B cell (primary cell): Measurements from ENCODE around the gene BNIP3. TPM values are rescaled to one million over a fixed set of nuclear protein-coding genes. Genes with fewer than 3 reads are reported as not detected.
"Not testable (repeated sequence)": the region's sequence is repeated elsewhere in the genome, so short reads cannot be mapped to it uniquely, and the experiment has no call there.

Source experiments
- ATAC-seq: fragments of 200-7000 bp; cut with Tn5 transposase; one replicate; pipeline ENCODE4 v1.10.0; 2021; ENCODE audit warnings: low read depth, mild to moderate bottlenecking, moderate number of reproducible peaks, moderate library complexity
- CTCF ChIA-PET: fragments of 350-600 bp; sonication (Branson Sonifier 250); formaldehyde crosslinking; loops from one replicate; lab custom pipeline; 2021; ENCODE audit warnings: antibody characterized with exemption, inconsistent platforms; lab: Charles Lee
- POLR2A ChIA-PET: fragments of 350-600 bp; sonication (Branson Sonifier 250); formaldehyde crosslinking; loops from one replicate; lab custom pipeline; 2021; ENCODE audit warnings: antibody characterized with exemption; lab: Charles Lee
- DNase-seq: peaks from one replicate; pipeline ENCODE4 v3.0.0; 2013
- H2AFZ ChIP-seq: 2 replicates; pipeline ENCODE4 v1.6.1; 2012; ENCODE audit warnings: mild to moderate bottlenecking, low read depth, low read length; ENCODE audit not compliant: insufficient read depth, poor library complexity, severe bottlenecking
- H3K27ac ChIP-seq, 2 donors: 1 replicate in 1 of 2; 2 replicates in 1 of 2; pipeline ENCODE4 v1.5.1; 2012 to 2013; ENCODE audit warnings: low read length in 2 of 2, mild to moderate bottlenecking in 2 of 2, moderate library complexity in 1 of 2
- H3K27me3 ChIP-seq, 4 experiments: fragments of 200-600 bp in 1 of 4; sonication (generic) in 1 of 4; replicated peaks in 1 of 4; 1 replicate in 2 of 4; 2 replicates in 2 of 4; pipeline versions ENCODE4 v1.6.1 to v1.7.0; 2013 to 2016; ENCODE audit warnings: low read length in 3 of 4, mild to moderate bottlenecking in 2 of 4, mixed read lengths in 1 of 4, moderate library complexity in 1 of 4; ENCODE audit not compliant: insufficient read depth in 4 of 4, control insufficient read depth in 3 of 4; ENCODE audit errors: control extremely low read depth in 1 of 4
- H3K36me3 ChIP-seq, 2 experiments: replicated peaks in 1 of 2; 1 replicate in 1 of 2; 2 replicates in 1 of 2; pipeline versions ENCODE4 v1.6.1 to v1.7.1; 2013; ENCODE audit warnings: low read length in 1 of 2; ENCODE audit not compliant: insufficient read depth in 2 of 2, control insufficient read depth in 1 of 2; ENCODE audit errors: control extremely low read depth in 1 of 2, extremely low read depth in 1 of 2
- H3K4me1 ChIP-seq, 2 donors: fragments of 200-600 bp in 1 of 2; sonication (generic) in 1 of 2; 1 replicate in 1 of 2; 2 replicates in 1 of 2; pipeline versions ENCODE4 v1.5.1 to v1.6.1; 2013 to 2017; ENCODE audit warnings: low read length in 2 of 2; ENCODE audit not compliant: control insufficient read depth in 2 of 2, insufficient read depth in 2 of 2
- H3K4me2 ChIP-seq: replicated peaks from 2 replicates; pipeline ENCODE3; 2012; ENCODE audit warnings: mild to moderate bottlenecking, low read depth, low read length; ENCODE audit not compliant: poor library complexity, severe bottlenecking
- H3K4me3 ChIP-seq, 5 experiments: fragments of 200-600 bp in 1 of 5; sonication (generic) in 1 of 5; 1 replicate in 3 of 5; 2 replicates in 2 of 5; pipeline versions ENCODE4 v1.5.1 to v1.7.0; 2011 to 2016; ENCODE audit warnings: low read length in 4 of 5, mild to moderate bottlenecking in 4 of 5, low read depth in 2 of 5, control low read depth in 1 of 5, moderate library complexity in 1 of 5; ENCODE audit not compliant: insufficient read depth in 1 of 5; ENCODE audit errors: control extremely low read depth in 1 of 5, extremely low read depth in 1 of 5
- H3K79me2 ChIP-seq: fragments of 200-600 bp; sonication (generic); one replicate; pipeline ENCODE4 v1.6.0; 2016; ENCODE audit warnings: low read length; ENCODE audit not compliant: control insufficient read depth, insufficient read depth
- H3K9ac ChIP-seq: fragments of 200-600 bp; sonication (generic); 2 replicates; pipeline ENCODE4 v1.6.1; 2017; ENCODE audit warnings: mild to moderate bottlenecking, low read length, moderate library complexity
- H3K9me3 ChIP-seq, 3 donors: one replicate each; pipeline versions ENCODE4 v1.6.1 to v1.7.1; 2013; ENCODE audit warnings: low read length in 2 of 3; ENCODE audit not compliant: control insufficient read depth in 2 of 3, insufficient read depth in 1 of 3; ENCODE audit errors: control extremely low read depth in 1 of 3
- H4K20me1 ChIP-seq: 2 replicates; pipeline ENCODE4 v1.6.0; 2012; ENCODE audit warnings: mild to moderate bottlenecking, low read length; ENCODE audit not compliant: insufficient read depth, control insufficient read depth, poor library complexity, severe bottlenecking
- H3K27ac Mint-ChIP-seq: one replicate; pipeline ENCODE4 v1.8.0; 2021; ENCODE audit warnings: mixed read lengths
- H3K27me3 Mint-ChIP-seq: one replicate; pipeline ENCODE4 v1.8.0; 2021; ENCODE audit warnings: mixed read lengths
- H3K4me1 Mint-ChIP-seq: one replicate; pipeline ENCODE4 v1.8.0; 2021; ENCODE audit warnings: mixed read lengths
- H3K4me3 Mint-ChIP-seq: one replicate; pipeline ENCODE4 v1.8.0; 2021; ENCODE audit warnings: mixed read lengths
- H3K9me3 Mint-ChIP-seq: one replicate; pipeline ENCODE4 v1.8.0; 2022; ENCODE audit warnings: mixed read lengths; ENCODE audit not compliant: insufficient read depth
- EZH2 ChIP-seq: IDR thresholded peaks from 2 replicates; pipeline ENCODE4 v1.6.1; 2012; ENCODE audit warnings: borderline replicate concordance, low read depth, mild to moderate bottlenecking, moderate library complexity, low read length; ENCODE audit not compliant: insufficient read depth, poor library complexity, severe bottlenecking
- WGBS: methylation state at CpG from one replicate; pipeline ENCODE4 v1.1.5; 2013; ENCODE audit warnings: missing lambda C conversion rate; ENCODE audit not compliant: insufficient coverage; 5-methylcytosine and 5-hydroxymethylcytosine counted together
- intact Hi-C: fragments of 100-400 bp; cut with micrococcal nuclease; formaldehyde crosslinking; loops from one replicate; pipeline ENCODE4 v1.10.0; 2022
- polyA plus RNA-seq: library from polyadenylated mRNA; depleted of rRNA; stranded (reverse); fragments of >200 nt; gene quantifications from 2 replicates; pipeline ENCODE4 v1.2.3, GENCODE V29; 2012
- total RNA-seq, 2 donors: library from RNA; stranded (reverse); fragments of 120-200 nt in 1 of 2; gene quantifications; 1 replicate in 1 of 2; 2 replicates in 1 of 2; pipeline versions ENCODE4 v1.2.3 to v1.2.4, GENCODE V29; 2013 to 2022

Gene BNIP3
- total and polyA plus RNA-seq, 2 donors (not counting 1 experiment from before 2014, with no cell fraction given): 7.1 to 10.9 TPM

GRCh38 chr10:131954356-131954965 is 27.3 kb downstream of the BNIP3 start:
- intact Hi-C loops: no loop called here
- no peak overlapping the region for H3K4me3 Mint-ChIP-seq
- no peak overlapping the region for H2AFZ ChIP-seq
- no peaks in the 10 kb centered on the region for H3K27me3 Mint-ChIP-seq
- POLR2A ChIA-PET: no interaction called here
- no peak overlapping the region for H3K4me3 ChIP-seq
- peaks cover 9% of the 10 kb centered on the region for H4K20me1 ChIP-seq
- 96% methylated on average over 17 of the region's 21 CpGs for WGBS
- H3K9me3 ChIP-seq: no peaks in the 10 kb centered on the region
- H3K9ac ChIP-seq: no peak overlapping the region
- no peaks in the 10 kb centered on the region for H3K9me3 Mint-ChIP-seq
- H3K36me3 ChIP-seq: peaks cover 0 to 52% of the 10 kb centered on the region in 2 experiments
- H3K4me1 Mint-ChIP-seq: no peaks in the 10 kb centered on the region
- ATAC-seq (no peak), DNase-seq (no peak)
- no peak for TF ChIP-seq EZH2
- H3K27ac Mint-ChIP-seq: no peak overlapping the region
- CTCF ChIA-PET: no interaction called here
- no peaks in the 10 kb centered on the region for H3K79me2 ChIP-seq
- H3K4me1 ChIP-seq: no peaks in the 10 kb centered on the region
- no peak overlapping the region for H3K4me2 ChIP-seq
- no peaks in the 10 kb centered on the region for H3K27me3 ChIP-seq
- H3K27ac ChIP-seq: no peak overlapping the region

GRCh38 chr10:131949908-131950307 is 31.8 kb downstream of the BNIP3 start:
- H3K27me3 Mint-ChIP-seq, DNase-seq, H3K9ac ChIP-seq, intact Hi-C loops, H3K79me2 ChIP-seq, H3K27me3 ChIP-seq, H3K27ac ChIP-seq, H3K4me2 ChIP-seq, CTCF ChIA-PET, H3K9me3 Mint-ChIP-seq, POLR2A ChIA-PET, H3K4me3 Mint-ChIP-seq, H3K27ac Mint-ChIP-seq, H3K4me1 ChIP-seq, H3K9me3 ChIP-seq, H3K4me3 ChIP-seq, H3K4me1 Mint-ChIP-seq, ATAC-seq, H2AFZ ChIP-seq: not testable (repeated sequence)
- H3K36me3 ChIP-seq: peaks cover 6 to 70% of the 10 kb centered on the region in 2 experiments
- H4K20me1 ChIP-seq: peaks cover 15% of the 10 kb centered on the region
- WGBS: 100% methylated on average over 2 of the region's 7 CpGs
